IPS-11a (cell line): ENCODE results near the gene COX7A2.

Experiments used
- H3K4me3 ChIP-seq: one replicate; pipeline ENCODE4 v1.5.1; 2013; ENCODE audit warnings: low read depth, low read length, control low read depth

The COX7A2 gene

DNA sequence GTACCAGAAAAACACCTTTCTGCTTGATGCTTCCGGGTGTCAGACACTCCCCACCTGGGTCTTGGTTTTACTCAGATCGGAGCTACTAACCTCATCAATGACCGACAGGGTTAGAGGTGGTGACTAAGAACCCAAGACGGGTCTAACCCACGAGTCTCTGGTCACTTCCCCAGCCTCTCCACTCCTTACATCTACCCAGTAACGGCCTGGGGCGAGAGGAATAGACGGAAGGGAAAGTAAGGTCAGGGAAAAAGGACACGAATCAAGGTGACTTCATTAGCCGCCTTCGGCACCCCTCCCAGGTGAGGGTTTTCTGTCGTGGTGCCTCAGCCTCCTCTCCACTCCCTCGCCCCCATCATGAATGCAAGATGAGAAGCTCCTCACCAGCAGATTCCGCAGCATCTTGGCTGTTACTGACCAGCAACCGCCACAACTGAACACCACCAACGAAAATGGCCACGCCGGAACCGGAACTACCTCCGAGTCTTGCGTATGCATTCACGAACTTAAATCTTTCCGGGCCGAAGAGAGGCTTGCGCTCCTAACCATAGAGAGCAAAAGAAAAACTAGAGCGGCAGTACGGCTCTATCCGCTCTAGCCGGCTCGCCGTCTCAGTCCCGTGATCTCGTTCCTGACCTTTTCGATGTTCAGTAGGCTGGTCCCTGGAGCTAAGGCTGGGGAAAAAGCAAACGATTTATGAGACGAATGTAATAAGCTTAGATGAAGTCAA is at the start of gene COX7A2:
Gene COX7A2, minus strand, starts transcription at position 469 of the 730 bp plus-strand sequence. Its CDS starts 67 bp downstream, at position 402.
- H3K4me3 ChIP-seq: peak within 1 kb of the TSS; percentile 99

GRCh38 chr6:75292555-75292954 is 49.0 kb upstream of the COX7A2 start:
- no peak overlapping the region for H3K4me3 ChIP-seq

- H3K4me3 ChIP-seq: no peak overlapping the region
Measured at GRCh38 chr6:75291744-75292143, 48.1 kb upstream of the COX7A2 start.

DNA sequence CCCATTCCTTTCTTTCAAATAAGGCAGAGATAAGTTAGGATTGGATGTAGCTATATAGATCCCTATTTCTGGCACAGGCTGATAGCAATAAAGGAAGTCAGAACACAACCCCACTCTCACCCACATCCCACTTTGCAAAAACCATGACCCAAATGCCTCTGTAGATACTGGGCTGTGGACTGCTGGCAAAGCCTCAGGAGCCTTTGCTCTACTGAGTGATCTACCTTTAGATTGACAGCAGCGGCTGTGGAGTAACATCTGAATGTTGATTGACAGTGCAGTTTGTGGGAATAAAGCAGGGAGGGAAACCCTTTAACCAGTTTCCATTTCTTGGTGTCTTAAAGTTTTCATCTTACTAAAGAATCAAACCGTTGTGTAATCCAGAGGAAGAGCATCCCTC is 47.7 kb upstream of the COX7A2 start:
- no peak overlapping the region for H3K4me3 ChIP-seq

DNA sequence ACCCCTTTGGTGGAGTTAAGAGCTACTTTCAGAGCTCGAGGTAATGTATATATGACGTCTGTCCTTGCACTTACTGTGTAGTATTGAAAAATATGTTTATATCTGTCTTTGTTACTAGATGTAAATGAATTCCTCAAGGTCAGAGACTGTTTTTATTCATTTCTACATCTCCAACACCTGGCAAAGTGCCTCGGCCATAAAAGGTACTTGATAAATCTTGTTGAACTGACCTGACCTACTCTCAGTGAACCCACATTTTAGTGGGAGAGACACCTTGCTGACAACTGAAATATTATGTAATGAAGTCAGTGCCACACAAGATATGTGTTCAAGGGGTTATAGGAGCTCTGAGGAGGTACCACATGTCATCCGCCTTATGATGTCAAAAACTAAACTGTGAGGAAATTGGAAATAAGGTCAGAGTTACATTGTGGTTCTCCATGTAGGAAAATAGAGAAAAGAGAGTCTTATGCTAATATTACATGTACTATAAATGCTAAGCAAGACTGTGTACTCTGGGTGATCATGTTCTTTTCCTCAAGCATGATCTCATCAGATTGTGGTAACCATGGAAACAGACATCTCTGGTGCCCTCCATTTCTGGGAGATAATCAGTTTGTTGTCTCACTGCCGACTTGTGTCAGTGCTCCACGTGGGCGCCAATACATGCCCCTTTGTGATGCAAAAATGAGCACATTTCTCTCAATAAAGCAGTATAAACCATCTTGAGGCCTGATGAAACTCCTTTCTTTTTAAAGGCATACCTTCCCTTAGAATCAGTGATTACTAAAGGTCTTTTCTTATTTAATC is 46.7 kb upstream of the COX7A2 start:
- H3K4me3 ChIP-seq: no peak overlapping the region

GRCh38 chr6:75288023-75288422 is 44.4 kb upstream of the COX7A2 start:
- no peak overlapping the region for H3K4me3 ChIP-seq

DNA sequence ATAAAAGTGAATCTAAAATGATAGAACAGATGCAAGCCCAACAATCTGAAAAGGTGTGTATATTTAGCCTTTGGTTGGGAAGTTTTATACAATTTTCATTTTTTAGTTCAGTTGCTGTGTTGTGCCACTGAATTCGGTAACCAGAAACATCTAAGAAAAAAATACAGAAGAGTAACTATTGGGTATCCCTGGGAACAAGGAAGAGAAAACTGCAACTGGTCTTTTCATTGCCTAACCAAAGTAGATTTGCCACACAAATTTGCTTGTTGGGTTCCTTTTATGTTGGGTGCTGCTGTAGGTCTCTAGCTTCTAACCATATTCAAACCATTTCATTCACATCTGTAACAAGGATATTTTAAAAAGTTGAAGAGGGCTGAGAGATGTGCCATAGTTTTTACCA is 43.8 kb upstream of the COX7A2 start:
- no peak overlapping the region for H3K4me3 ChIP-seq

- no peak overlapping the region for H3K4me3 ChIP-seq
Measured at GRCh38 chr6:75286955-75287354, 43.4 kb upstream of the COX7A2 start.

- peak overlapping the region; percentile 98 for H3K4me3 ChIP-seq
Measured at GRCh38 chr6:75285283-75285639, 41.7 kb upstream of the COX7A2 start.

GRCh38 chr6:75284632-75285282 is 41.2 kb upstream of the COX7A2 start, which contains the start of gene TMEM30A:
TMEM30A (minus strand) TSS chr6:75284792; CDS start chr6:75284638, 154 bp downstream.
- peak within 1 kb of the TSS; percentile 98 for H3K4me3 ChIP-seq

DNA sequence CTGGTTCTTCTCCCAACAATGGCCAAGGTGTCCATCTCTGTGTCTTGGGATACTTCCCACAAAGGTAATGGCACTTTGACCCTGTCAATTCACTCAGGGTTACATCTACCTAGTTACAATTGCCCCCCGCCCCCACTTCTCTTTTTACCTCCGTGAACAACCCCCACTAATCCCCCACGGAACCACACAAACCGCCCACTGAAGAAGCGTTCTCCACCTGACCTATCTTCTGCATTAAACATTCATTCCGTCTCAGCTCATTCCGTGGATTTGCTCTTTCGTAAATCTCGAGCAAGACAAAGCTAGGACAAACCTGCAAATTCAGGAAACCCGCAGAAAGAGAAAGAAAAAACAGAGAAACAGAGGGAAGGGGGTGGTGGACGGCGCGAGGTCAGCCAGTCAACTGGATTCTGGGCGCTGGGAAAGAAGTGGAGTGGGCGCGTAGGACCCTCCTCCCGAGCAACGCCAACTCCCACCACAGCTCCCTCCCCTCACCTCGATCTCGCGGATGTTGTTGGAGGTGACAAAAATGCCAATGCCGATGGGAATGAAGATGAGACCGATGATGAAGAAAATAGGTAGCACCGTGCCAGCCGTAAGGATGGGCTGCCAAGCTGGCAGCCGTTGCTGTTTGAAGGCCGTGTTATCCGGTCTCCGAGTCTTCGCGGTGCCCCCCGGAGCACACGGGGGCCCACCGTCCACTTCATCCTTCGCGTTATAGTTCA is 40.5 kb upstream of the COX7A2 start:
- H3K4me3 ChIP-seq: peak overlapping the region; percentile 98

- peak overlapping the region; percentile 0 for H3K4me3 ChIP-seq
Measured at GRCh38 chr6:75282706-75283105, 39.1 kb upstream of the COX7A2 start.

DNA sequence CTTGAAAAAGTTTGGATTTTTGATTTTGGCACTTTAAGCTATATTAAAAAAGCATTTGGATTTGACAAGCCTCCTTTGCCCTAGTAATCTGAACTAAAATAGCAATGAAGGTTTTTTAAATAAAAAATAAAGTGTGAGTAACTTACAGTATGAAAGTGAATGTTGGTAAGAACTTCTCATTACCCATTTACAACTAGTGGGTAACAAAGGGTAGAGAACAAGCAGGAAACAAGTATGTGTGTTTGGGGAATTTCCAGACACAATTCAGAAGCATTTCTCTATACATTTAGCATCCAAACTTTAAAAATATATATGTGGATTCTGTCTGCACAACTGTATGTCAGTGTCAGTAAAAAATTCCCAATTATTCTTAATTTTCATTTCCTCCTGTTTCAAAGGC is 38.1 kb upstream of the COX7A2 start:
- no peak overlapping the region for H3K4me3 ChIP-seq

DNA sequence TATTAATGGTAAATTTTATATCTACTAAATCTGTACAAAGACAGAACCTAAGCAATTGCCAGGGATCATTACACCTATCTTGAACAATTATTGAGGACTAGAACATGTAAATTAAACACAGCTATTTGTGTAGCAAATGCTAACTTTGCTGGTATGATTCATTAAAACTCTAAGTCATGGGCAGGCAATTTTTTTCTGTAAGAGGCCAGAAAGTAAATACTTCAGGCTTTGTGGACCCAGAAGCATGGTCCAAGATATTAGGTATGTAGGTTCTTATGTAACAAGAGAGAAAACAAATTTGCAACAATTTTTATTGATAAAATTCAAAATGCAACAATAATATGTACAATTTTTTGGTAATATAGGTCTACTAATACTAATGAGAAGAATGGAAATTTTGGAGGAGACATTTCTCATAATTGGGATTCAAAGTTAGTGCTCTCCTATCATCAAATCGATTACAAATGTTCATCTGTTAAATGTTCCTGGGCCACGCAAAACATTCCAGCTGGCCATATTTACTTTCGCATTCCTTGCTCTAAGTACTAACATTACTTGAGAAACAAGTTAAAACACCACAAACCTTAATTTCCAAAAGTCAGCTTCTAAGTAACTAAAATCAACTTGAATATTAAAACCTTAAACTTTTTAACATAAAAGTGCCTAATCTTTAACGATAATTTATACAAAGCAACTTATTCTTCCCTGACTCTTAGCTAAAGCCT is 36.7 kb upstream of the COX7A2 start:
- no peak overlapping the region for H3K4me3 ChIP-seq

GRCh38 chr6:75279418-75279817 is 35.8 kb upstream of the COX7A2 start:
- H3K4me3 ChIP-seq: no peak overlapping the region

- H3K4me3 ChIP-seq: no peak overlapping the region
Measured at GRCh38 chr6:75278474-75279077, 35.0 kb upstream of the COX7A2 start.

DNA sequence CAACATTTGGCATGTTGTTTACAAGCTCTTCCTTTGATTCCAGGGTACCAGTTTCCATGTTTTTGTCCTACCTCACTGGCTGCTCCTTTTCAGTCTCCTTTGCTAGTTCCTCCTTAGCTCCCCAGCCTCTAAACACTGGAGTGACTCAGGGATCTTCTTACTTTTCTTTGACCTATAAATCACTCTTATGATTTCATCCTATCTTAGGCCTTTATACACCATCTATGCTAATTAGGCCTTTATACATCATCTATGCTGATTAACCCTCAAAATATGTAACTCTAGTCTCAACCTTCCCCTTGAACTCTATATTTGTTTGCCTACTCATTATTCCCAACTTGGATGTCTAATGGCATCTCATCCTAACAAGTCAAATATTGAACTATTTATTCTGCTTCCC is 31.5 kb upstream of the COX7A2 start:
- H3K4me3 ChIP-seq: no peak overlapping the region

DNA sequence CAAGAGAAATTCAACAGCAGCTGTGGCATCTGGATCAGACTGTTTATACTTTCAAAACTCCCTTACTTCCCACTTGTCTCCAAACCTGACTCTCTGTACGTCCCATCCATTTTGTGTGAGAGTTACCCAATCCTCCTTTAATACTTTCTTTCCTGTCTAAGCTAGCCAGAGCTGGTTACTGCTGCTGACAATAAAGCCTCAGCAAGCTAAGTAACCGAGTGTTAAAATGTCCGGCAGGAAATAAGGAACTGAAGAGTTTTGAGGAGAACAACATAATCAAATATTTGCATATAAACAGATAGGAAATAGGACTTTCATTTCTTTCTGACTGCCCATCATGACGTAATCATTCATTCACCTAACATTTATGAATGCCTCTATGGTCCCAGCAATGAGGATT is 29.4 kb upstream of the COX7A2 start:
- no peak overlapping the region for H3K4me3 ChIP-seq

GRCh38 chr6:75272145-75272840 is 28.7 kb upstream of the COX7A2 start:
- no peak overlapping the region for H3K4me3 ChIP-seq
